ENCODE measurements around the gene TEX2. TPM values are rescaled to one million over a fixed set of nuclear protein-coding genes. Genes with fewer than 3 reads are reported as not detected.

Gene TEX2
- total RNA-seq, 1 experiment from 2014 or later = 20.1 TPM

- POLR2A ChIA-PET = no interaction called here
- no peaks in the 10 kb centered on the region for H3K36me3 ChIP-seq (ENCODE audit: control insufficient read depth, insufficient read depth, low read length)
- H3K27me3 ChIP-seq (ENCODE audit: control insufficient read depth, insufficient read depth, low read length) = no peaks in the 10 kb centered on the region
- no peak for DNase-seq (ENCODE audit: low read depth, low spot score)
- no peak overlapping the region for H3K27ac ChIP-seq (ENCODE audit: low read length)
- TF ChIP-seq POLR2AphosphoS5 (IDR thresholded peaks at IDR 0.05; ENCODE audit: low read depth, low read length) (no peak), CTCF (IDR thresholded peaks at IDR 0.05) (no peak), REST (IDR thresholded peaks at IDR 0.05; ENCODE audit: insufficient read depth in 1 of 2, low read depth in 2 of 2, low read length in 1 of 2) (no peak), TCF7L2 (IDR thresholded peaks at IDR 0.05; ENCODE audit: low read depth, low read length) (no peak), SIN3A (IDR thresholded peaks at IDR 0.05; ENCODE audit: borderline replicate concordance, insufficient read depth, low read depth, low read length) (no peak)
- intact Hi-C loops (cut with micrococcal nuclease; ENCODE audit: unreplicated experiment) = no loop called here
- H3K4me1 ChIP-seq (ENCODE audit: control insufficient read depth, insufficient read depth, low read length) = no peaks in the 10 kb centered on the region
- in situ Hi-C loops (cut with HindIII; ENCODE audit: low pct_unique_long_range_greater_than_20kb, low sequenced_read_pairs) = no loop called here
- no peak overlapping the region for H3K4me3 ChIP-seq (ENCODE audit: low read depth in 2 of 2, low read length in 2 of 2)
- no peaks in the 10 kb centered on the region for H3K9me3 ChIP-seq (ENCODE audit: control insufficient read depth, insufficient read depth, low read depth, low read length)
- CTCF ChIA-PET = no interaction called here
- no TSS peak for BruUV-seq (replicated peaks)
- ATAC-seq = no peak
These were observed 104.7 kb downstream of the TEX2 start for GRCh38 chr17:64158406-64158805.

GRCh38 chr17:64157669-64158180, 105.3 kb downstream of the TEX2 start:
- Histone ChIP-seq H3K4me1 (ENCODE audit: control insufficient read depth, insufficient read depth, low read length) (no peaks in the 10 kb centered on the region), H3K9me3 (ENCODE audit: control insufficient read depth, insufficient read depth, low read depth, low read length) (no peaks in the 10 kb centered on the region), H3K27me3 (ENCODE audit: control insufficient read depth, insufficient read depth, low read length) (no peaks in the 10 kb centered on the region), H3K4me3 (ENCODE audit: low read depth in 2 of 2, low read length in 2 of 2) (no peak overlapping the region), H3K36me3 (ENCODE audit: control insufficient read depth, insufficient read depth, low read length) (no peaks in the 10 kb centered on the region), H3K27ac (ENCODE audit: low read length) (no peak overlapping the region)
- DNase-seq (ENCODE audit: low read depth, low spot score) (no peak), ATAC-seq (no peak)
- intact Hi-C loops (cut with micrococcal nuclease; ENCODE audit: unreplicated experiment) (no loop called here), in situ Hi-C loops (cut with HindIII; ENCODE audit: low pct_unique_long_range_greater_than_20kb, low sequenced_read_pairs) (no loop called here)
- BruUV-seq (replicated peaks) = no TSS peak
- no peak for TF ChIP-seq REST (IDR thresholded peaks at IDR 0.05; ENCODE audit: insufficient read depth in 1 of 2, low read depth in 2 of 2, low read length in 1 of 2)
- no peak for TF ChIP-seq POLR2AphosphoS5 (IDR thresholded peaks at IDR 0.05; ENCODE audit: low read depth, low read length)
- no peak for TF ChIP-seq TCF7L2 (IDR thresholded peaks at IDR 0.05; ENCODE audit: low read depth, low read length)
- no peak for TF ChIP-seq SIN3A (IDR thresholded peaks at IDR 0.05; ENCODE audit: borderline replicate concordance, insufficient read depth, low read depth, low read length)
- TF ChIP-seq CTCF (IDR thresholded peaks at IDR 0.05) = no peak
- ChIA-PET POLR2A (no interaction called here), CTCF (no interaction called here)

Measured in Panc1 (cell line).